ENCODE results near the gene ARHGAP23.
A peak's percentile ranks its signal among the peaks of the same experiment; 100 is the strongest.

Gene ARHGAP23

DNA sequence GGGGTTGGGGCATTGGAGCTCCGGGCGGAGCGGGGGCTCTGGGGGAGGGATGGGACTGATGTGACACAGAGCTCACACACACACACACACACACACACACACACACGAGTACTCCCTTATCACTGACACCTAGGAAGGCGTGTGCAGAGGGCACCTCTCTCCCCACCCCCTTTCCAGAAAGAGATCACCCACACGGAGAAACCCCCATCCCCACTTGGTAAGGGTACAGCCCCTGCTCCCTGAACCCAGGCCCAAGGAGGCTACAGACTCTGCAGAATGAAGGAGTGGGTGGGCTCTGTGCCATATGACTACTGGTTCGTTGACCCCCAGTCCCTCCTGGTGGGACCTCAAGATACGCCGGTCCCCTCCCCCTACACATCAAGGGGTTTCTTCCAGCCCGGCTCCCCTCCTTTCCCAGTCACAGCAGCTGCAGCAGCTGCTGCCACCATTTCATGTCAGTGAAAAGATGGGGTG, 8.7 kb upstream of the ARHGAP23 start:
- H3K9me3 ChIP-seq (ENCODE audit: control insufficient read depth in 5 of 5, low read length in 5 of 5): no peaks in the 10 kb centered on the region
- peaks cover 19 to 63% (median 45%) of the 10 kb centered on the region in 5 donors for H3K27me3 ChIP-seq (ENCODE audit: control insufficient read depth in 5 of 5, insufficient read depth in 4 of 5, low read length in 5 of 5)
- no peak overlapping the region for H3K27ac ChIP-seq (ENCODE audit: low read depth, low read length)
- H3K4me3 ChIP-seq (ENCODE audit: low read depth in 1 of 5, low read length in 5 of 5): no peak overlapping the region
- H3K9ac ChIP-seq (ENCODE audit: low read length in 5 of 5): no peak overlapping the region
- H3K4me1 ChIP-seq (ENCODE audit: control insufficient read depth in 5 of 5, insufficient read depth in 5 of 5, low read length in 5 of 5): peaks cover 0 to 29% (median 22%) of the 10 kb centered on the region in 5 donors
- H3K36me3 ChIP-seq (ENCODE audit: control insufficient read depth in 5 of 5, insufficient read depth in 5 of 5, low read length in 5 of 5): no peaks in the 10 kb centered on the region

DNA sequence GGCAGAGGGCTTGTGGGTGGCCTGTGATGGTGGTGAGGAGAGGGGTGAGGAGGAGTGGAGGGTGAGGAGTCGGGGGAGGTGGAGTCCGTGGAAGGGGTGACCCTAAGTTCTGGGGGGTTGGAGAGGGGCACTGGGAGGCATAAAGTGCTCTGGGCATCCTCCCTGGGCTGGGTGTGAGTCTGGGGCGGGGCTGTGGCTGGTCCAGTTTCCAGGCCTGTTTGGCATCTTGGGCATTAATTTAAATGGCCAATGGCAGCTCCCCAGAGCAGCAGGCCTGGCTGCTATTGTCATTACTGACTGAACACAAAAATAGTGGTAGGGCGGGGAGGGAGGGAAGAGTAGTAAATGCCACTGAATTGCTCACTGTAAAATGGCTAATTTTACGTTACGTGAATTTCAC, 7.7 kb upstream of the ARHGAP23 start:
- H3K27me3 ChIP-seq (ENCODE audit: control insufficient read depth in 5 of 5, insufficient read depth in 4 of 5, low read length in 5 of 5): peaks cover 19 to 56% (median 41%) of the 10 kb centered on the region in 5 donors
- H3K4me1 ChIP-seq (ENCODE audit: control insufficient read depth in 5 of 5, insufficient read depth in 5 of 5, low read length in 5 of 5): peaks cover 1 to 32% (median 23%) of the 10 kb centered on the region in 5 donors
- no peaks in the 10 kb centered on the region for H3K9me3 ChIP-seq (ENCODE audit: control insufficient read depth in 5 of 5, low read length in 5 of 5)
- H3K36me3 ChIP-seq (ENCODE audit: control insufficient read depth in 5 of 5, insufficient read depth in 5 of 5, low read length in 5 of 5): no peaks in the 10 kb centered on the region
- no peak overlapping the region for H3K9ac ChIP-seq (ENCODE audit: low read length in 5 of 5)
- no peak overlapping the region for H3K4me3 ChIP-seq (ENCODE audit: low read depth in 1 of 5, low read length in 5 of 5)
- H3K27ac ChIP-seq (ENCODE audit: low read depth, low read length): no peak overlapping the region

DNA sequence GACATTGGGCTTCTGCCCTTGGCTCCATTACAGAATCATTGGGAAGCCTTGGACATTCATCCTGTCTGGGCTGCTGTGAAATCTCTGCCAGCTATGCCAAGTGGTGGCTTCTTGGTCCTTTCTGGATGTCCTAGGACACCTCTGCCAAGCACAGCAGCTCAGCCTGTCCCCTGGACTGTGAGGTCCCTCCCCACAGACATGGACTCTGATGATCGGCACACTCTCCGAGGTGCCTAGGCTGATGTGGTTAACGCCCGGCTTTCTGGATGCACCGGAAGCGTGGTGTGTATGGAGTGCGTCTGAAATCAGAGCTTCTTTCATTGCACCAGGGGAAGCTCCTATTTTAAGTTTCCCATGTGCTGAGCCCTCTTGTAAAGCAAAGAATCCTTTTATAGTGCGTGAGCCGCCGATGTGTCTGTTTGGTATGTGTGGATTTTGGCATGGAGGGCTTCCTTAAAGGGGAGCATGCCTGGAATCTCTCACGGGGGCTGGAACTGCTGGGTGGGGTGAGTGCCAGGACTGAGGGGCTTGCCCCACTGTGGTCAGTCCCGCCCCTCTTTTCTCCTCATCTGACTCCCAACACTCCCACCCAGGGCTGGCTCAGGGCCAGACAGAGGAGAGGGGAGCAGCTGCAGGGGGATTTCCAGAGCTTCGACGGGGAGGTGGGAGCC, 7.0 kb upstream of the ARHGAP23 start:
- Histone ChIP-seq H3K4me1 (ENCODE audit: control insufficient read depth in 5 of 5, insufficient read depth in 5 of 5, low read length in 5 of 5) (peaks cover 1 to 38% (median 25%) of the 10 kb centered on the region in 5 donors), H3K36me3 (ENCODE audit: control insufficient read depth in 5 of 5, insufficient read depth in 5 of 5, low read length in 5 of 5) (no peaks in the 10 kb centered on the region), H3K27me3 (ENCODE audit: control insufficient read depth in 5 of 5, insufficient read depth in 4 of 5, low read length in 5 of 5) (peaks cover 19 to 52% (median 41%) of the 10 kb centered on the region in 5 donors), H3K4me3 (ENCODE audit: low read depth in 1 of 5, low read length in 5 of 5) (no peak overlapping the region), H3K9ac (ENCODE audit: low read length in 5 of 5) (no peak overlapping the region), H3K9me3 (ENCODE audit: control insufficient read depth in 5 of 5, low read length in 5 of 5) (no peaks in the 10 kb centered on the region), H3K27ac (ENCODE audit: low read depth, low read length) (no peak overlapping the region)

DNA sequence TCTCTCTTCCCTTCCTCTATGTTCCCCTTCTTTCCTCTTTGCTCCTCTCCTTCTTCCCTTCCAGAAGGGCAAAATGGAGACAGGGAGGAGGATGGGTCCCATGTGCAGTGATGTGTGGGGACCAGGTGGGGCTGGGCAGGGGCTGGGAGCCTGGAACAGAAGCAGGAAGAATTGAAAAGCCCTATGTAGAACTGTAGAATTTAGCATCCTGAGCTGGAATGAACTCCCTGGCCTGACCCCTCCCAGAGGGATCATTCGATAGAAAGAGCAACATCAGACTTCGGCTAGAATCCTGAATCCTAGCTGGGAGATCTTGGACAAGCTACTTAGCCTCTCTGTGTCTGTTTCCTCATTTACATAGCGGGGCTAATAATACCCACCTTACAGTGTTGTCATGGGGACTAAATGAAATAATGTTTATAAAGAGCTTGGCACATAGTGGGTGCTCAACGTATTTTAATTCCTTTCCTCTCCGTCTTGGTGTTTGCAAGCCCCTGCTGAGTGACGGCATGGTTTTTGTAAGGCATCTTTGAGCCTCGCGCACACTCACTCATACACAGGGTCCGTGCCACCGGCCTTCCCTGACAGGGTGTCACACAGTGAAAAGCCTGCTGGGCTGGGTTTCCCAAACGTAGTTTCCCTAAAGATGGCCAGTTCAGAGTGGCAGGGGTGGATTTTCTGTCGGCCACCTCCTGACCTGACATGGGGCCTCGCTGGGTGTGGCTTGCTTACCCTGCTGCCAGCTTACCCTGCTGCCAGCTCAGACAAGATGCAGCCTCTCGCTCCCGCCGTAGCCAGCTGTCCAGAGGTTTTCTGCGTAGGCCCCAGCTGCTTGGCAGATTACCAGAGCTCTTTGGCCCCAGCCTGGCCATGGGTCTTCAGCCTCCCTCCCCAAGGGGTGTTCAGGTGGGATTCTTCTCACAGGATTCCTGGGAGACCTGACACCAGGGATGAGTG, 6.1 kb upstream of the ARHGAP23 start:
- no peaks in the 10 kb centered on the region for H3K9me3 ChIP-seq (ENCODE audit: control insufficient read depth in 5 of 5, low read length in 5 of 5)
- H3K9ac ChIP-seq (ENCODE audit: low read length in 5 of 5): no peak overlapping the region
- H3K4me3 ChIP-seq (ENCODE audit: low read depth in 1 of 5, low read length in 5 of 5): no peak overlapping the region
- peaks cover 19 to 43% (median 39%) of the 10 kb centered on the region in 5 donors for H3K27me3 ChIP-seq (ENCODE audit: control insufficient read depth in 5 of 5, insufficient read depth in 4 of 5, low read length in 5 of 5)
- peaks cover 1 to 41% (median 25%) of the 10 kb centered on the region in 5 donors for H3K4me1 ChIP-seq (ENCODE audit: control insufficient read depth in 5 of 5, insufficient read depth in 5 of 5, low read length in 5 of 5)
- no peaks in the 10 kb centered on the region for H3K36me3 ChIP-seq (ENCODE audit: control insufficient read depth in 5 of 5, insufficient read depth in 5 of 5, low read length in 5 of 5)
- no peak overlapping the region for H3K27ac ChIP-seq (ENCODE audit: low read depth, low read length)

DNA sequence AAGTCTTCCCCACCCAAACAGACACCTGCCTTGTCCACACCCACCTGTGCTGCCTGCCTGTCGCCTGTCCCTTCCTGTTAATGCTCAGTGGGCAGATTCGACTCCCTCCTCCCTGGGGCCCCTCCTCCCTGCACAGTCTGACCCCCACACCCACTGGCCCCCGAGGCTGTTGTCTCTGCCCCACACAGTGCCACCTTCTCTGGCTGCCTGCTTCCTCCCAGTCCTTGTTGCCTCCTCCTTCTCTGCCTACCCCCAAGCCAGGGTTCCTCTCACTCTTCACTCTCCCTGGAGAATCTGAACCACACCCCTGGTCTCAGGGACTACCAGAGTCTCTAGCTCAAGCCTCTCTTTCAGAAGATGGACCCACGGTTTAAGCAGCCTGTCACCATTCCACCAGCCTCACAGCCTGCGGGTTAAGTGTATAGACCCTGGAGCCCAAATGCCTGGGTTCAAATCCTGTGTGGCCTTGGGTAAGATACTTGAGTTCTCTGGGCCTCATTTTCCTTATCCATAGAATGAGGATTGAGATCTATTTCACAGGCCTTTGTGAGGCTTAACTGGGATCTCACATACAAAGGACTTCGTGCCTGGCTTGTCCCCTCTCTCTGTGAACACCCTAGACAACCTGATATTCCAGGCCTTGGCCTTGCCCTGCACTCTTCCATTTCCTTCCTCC, 3.8 kb upstream of the ARHGAP23 start:
- Histone ChIP-seq H3K27me3 (ENCODE audit: control insufficient read depth in 5 of 5, insufficient read depth in 4 of 5, low read length in 5 of 5) (peaks cover 3 to 23% (median 20%) of the 10 kb centered on the region in 5 donors), H3K9ac (ENCODE audit: low read length in 5 of 5) (peak overlapping the region in 1 of 5 donors; percentile 30), H3K36me3 (ENCODE audit: control insufficient read depth in 5 of 5, insufficient read depth in 5 of 5, low read length in 5 of 5) (no peaks in the 10 kb centered on the region), H3K4me1 (ENCODE audit: control insufficient read depth in 5 of 5, insufficient read depth in 5 of 5, low read length in 5 of 5) (peaks cover 5 to 50% (median 35%) of the 10 kb centered on the region in 5 donors), H3K9me3 (ENCODE audit: control insufficient read depth in 5 of 5, low read length in 5 of 5) (no peaks in the 10 kb centered on the region), H3K27ac (ENCODE audit: low read depth, low read length) (no peak overlapping the region), H3K4me3 (ENCODE audit: low read depth in 1 of 5, low read length in 5 of 5) (no peak overlapping the region)

DNA sequence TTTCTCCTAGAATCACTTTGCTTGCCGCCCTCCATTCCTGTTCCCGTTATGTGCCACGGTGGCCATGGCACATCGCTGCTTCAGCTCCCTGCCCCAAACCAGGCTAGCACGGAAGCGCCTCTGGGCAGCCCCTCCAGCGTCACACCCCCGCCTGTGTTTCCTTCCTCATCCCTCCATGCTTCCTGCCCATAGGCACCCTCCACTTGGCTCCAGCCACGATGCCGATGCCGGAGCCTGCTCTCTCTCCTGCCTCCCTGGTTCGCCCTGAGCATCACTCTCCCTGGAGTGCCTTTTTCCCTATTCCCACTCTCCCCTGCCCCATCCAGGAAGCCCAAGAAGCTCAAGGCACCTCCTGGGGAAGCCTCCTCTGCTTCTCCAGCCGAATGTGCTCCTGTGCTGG, 3.2 kb upstream of the ARHGAP23 start:
- peaks cover 0 to 17% (median 14%) of the 10 kb centered on the region in 5 donors for H3K27me3 ChIP-seq (ENCODE audit: control insufficient read depth in 5 of 5, insufficient read depth in 4 of 5, low read length in 5 of 5)
- H3K4me3 ChIP-seq (ENCODE audit: low read depth in 1 of 5, low read length in 5 of 5): peak overlapping the region in 1 of 5 donors; percentile 18
- peak overlapping the region; percentile 50 for H3K27ac ChIP-seq (ENCODE audit: low read depth, low read length)
- H3K36me3 ChIP-seq (ENCODE audit: control insufficient read depth in 5 of 5, insufficient read depth in 5 of 5, low read length in 5 of 5): no peaks in the 10 kb centered on the region
- no peaks in the 10 kb centered on the region for H3K9me3 ChIP-seq (ENCODE audit: control insufficient read depth in 5 of 5, low read length in 5 of 5)
- peaks cover 7 to 56% (median 41%) of the 10 kb centered on the region in 5 donors for H3K4me1 ChIP-seq (ENCODE audit: control insufficient read depth in 5 of 5, insufficient read depth in 5 of 5, low read length in 5 of 5)
- H3K9ac ChIP-seq (ENCODE audit: low read length in 5 of 5): peak overlapping the region in 1 of 5 donors; percentile 30

DNA sequence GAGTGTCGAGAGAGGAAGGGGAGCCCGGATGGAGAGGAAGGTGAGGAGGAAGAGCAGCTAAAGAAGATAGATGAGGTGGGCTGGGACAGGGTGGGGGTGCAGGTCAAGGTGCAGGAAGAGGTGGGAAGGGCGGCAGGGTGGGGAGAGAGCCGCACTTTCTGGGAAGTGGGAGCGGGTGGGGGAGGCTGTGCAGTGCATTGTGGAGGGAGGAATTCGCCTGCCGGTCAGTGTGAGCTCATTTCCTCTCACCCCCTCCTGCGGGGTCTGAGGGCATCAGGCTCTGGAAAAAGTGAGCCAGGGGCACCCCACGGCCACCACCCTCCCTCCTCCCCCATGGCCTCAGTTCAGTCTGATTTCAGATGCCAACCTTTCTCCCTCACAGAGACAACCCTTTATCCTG, 2.5 kb upstream of the ARHGAP23 start:
- H3K27ac ChIP-seq (ENCODE audit: low read depth, low read length): peak overlapping the region; percentile 50
- no peak overlapping the region for H3K4me3 ChIP-seq (ENCODE audit: low read depth in 1 of 5, low read length in 5 of 5)
- no peaks in the 10 kb centered on the region for H3K36me3 ChIP-seq (ENCODE audit: control insufficient read depth in 5 of 5, insufficient read depth in 5 of 5, low read length in 5 of 5)
- H3K9me3 ChIP-seq (ENCODE audit: control insufficient read depth in 5 of 5, low read length in 5 of 5): no peaks in the 10 kb centered on the region
- H3K9ac ChIP-seq (ENCODE audit: low read length in 5 of 5): no peak overlapping the region
- peaks cover 0 to 13% (median 10%) of the 10 kb centered on the region in 5 donors for H3K27me3 ChIP-seq (ENCODE audit: control insufficient read depth in 5 of 5, insufficient read depth in 4 of 5, low read length in 5 of 5)
- peaks cover 11 to 61% (median 48%) of the 10 kb centered on the region in 5 donors for H3K4me1 ChIP-seq (ENCODE audit: control insufficient read depth in 5 of 5, insufficient read depth in 5 of 5, low read length in 5 of 5)

DNA sequence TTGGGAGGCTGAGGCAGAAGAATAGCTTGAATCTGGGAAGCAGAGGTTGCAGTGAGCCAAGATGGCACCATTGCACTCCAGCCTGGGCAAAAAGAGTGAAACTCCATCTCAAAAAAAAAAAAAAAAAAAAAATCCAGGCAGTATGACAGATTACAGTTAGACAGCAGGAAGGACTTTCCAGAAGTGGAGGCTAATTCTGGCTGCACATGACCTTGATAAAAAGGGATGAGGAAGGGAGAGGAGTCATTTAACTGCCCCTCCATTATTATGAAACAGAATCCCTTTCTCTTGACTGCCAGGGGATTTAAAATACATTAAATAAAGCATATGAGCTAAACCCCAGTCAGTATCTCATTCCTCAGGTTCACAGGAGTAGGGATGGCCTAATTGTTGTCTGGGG, 1.8 kb upstream of the ARHGAP23 start:
- Histone ChIP-seq H3K4me3 (ENCODE audit: low read depth in 1 of 5, low read length in 5 of 5) (no peak overlapping the region), H3K36me3 (ENCODE audit: control insufficient read depth in 5 of 5, insufficient read depth in 5 of 5, low read length in 5 of 5) (no peaks in the 10 kb centered on the region), H3K4me1 (ENCODE audit: control insufficient read depth in 5 of 5, insufficient read depth in 5 of 5, low read length in 5 of 5) (peaks cover 11 to 58% (median 48%) of the 10 kb centered on the region in 5 donors), H3K27me3 (ENCODE audit: control insufficient read depth in 5 of 5, insufficient read depth in 4 of 5, low read length in 5 of 5) (peaks cover 0 to 7% (median 4%) of the 10 kb centered on the region in 5 donors), H3K27ac (ENCODE audit: low read depth, low read length) (peak overlapping the region; percentile 83), H3K9me3 (ENCODE audit: control insufficient read depth in 5 of 5, low read length in 5 of 5) (no peaks in the 10 kb centered on the region), H3K9ac (ENCODE audit: low read length in 5 of 5) (peak overlapping the region in 2 of 5 donors; percentile 6 to 20)

DNA sequence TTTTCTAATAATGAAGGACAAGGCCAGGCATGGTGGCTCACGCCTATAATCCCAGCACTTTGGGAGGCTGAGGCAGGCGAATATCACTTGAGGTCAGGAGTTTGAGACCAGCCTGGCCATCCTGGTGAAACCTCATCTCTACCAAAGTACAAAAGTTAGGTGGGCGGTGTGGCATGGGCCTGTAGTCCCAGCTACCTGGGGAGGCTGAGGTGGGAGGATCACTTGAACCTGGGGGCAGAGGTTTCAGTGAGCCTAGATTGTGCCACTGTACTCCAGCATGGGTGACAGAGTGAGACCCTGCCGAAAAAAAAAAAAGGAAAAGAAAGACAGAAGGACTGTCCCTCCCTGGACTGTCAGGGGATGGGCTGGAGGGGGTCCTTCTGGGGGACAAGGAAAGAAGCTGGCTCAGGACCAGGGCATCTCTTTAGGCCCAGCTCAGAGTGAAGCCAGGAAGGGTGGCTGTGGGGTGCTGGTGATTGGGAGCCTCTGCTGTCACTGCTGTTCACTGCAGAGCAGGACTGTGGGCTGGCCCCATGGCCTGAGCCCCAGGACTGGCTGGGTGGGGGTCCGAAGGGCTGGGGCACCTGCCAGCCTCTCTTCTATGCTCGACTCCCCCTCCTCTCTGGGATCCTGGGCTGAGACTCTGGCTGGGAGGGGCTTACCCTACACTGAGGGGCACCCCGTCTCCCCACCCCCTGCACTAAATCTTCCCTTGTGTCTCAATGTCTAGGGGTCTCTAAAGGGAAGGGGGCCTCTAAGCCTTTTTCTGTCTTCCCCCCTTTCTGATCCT, 909 bp upstream of the ARHGAP23 start:
- Histone ChIP-seq H3K27me3 (ENCODE audit: control insufficient read depth in 5 of 5, insufficient read depth in 4 of 5, low read length in 5 of 5) (no peaks in the 10 kb centered on the region), H3K9ac (ENCODE audit: low read length in 5 of 5) (peak overlapping the region; percentile 75 to 92 (median 82)), H3K27ac (ENCODE audit: low read depth, low read length) (peak overlapping the region; percentile 83), H3K36me3 (ENCODE audit: control insufficient read depth in 5 of 5, insufficient read depth in 5 of 5, low read length in 5 of 5) (no peaks in the 10 kb centered on the region), H3K4me3 (ENCODE audit: low read depth in 1 of 5, low read length in 5 of 5) (peak overlapping the region; percentile 64 to 82 (median 70)), H3K9me3 (ENCODE audit: control insufficient read depth in 5 of 5, low read length in 5 of 5) (no peaks in the 10 kb centered on the region), H3K4me1 (ENCODE audit: control insufficient read depth in 5 of 5, insufficient read depth in 5 of 5, low read length in 5 of 5) (peaks cover 11 to 58% (median 47%) of the 10 kb centered on the region in 5 donors)

Data from subcutaneous abdominal adipose tissue (tissue), 5 donors.